Activated naive CD4-positive, alpha-beta T cell treated with anti-CD3 and anti-CD28 coated beads for 36 hours (primary cell): ENCODE data around the gene ALDH2. TPM values are rescaled to one million over a fixed set of nuclear protein-coding genes. Genes with fewer than 3 reads are reported as not detected.

Source experiments
- CTCF ChIA-PET: fragments of 350-600 bp; sonication (Branson Sonifier 250); formaldehyde crosslinking; loops from one replicate; lab custom pipeline; 2021; ENCODE audit warnings: antibody characterized with exemption; lab: Charles Lee
- DNase-seq: peaks from one replicate; pipeline ENCODE4 v3.0.0-alpha.2; 2020
- H3K27ac Mint-ChIP-seq: one replicate; pipeline ENCODE4 v1.8.0; 2021; ENCODE audit warnings: mild to moderate bottlenecking, mixed read lengths
- H3K27me3 Mint-ChIP-seq: one replicate; pipeline ENCODE4 v1.8.0; 2021; ENCODE audit warnings: low read depth, mixed read lengths
- H3K36me3 Mint-ChIP-seq: one replicate; pipeline ENCODE4 v1.8.0; 2021; ENCODE audit warnings: low read depth, mixed read lengths
- H3K4me1 Mint-ChIP-seq: one replicate; pipeline ENCODE4 v1.8.0; 2021; ENCODE audit warnings: low read depth, mixed read lengths
- H3K4me3 Mint-ChIP-seq: one replicate; pipeline ENCODE4 v1.8.0; 2021; ENCODE audit warnings: mild to moderate bottlenecking, moderate library complexity, mixed read lengths
- H3K9me3 Mint-ChIP-seq: one replicate; pipeline ENCODE4 v1.8.0; 2021; ENCODE audit warnings: mixed read lengths
- intact Hi-C: fragments of 100-400 bp; cut with micrococcal nuclease; formaldehyde crosslinking; loops from one replicate; pipeline ENCODE4 v1.15.1; 2023
- total RNA-seq, 2 experiments: library from RNA; stranded (reverse); gene quantifications; one replicate each; pipeline ENCODE4 v1.2.3, GENCODE V29; 2021

ALDH2 gene
- total RNA-seq, 2 experiments from 2014 or later, result 4.0 to 4.6 TPM

DNA sequence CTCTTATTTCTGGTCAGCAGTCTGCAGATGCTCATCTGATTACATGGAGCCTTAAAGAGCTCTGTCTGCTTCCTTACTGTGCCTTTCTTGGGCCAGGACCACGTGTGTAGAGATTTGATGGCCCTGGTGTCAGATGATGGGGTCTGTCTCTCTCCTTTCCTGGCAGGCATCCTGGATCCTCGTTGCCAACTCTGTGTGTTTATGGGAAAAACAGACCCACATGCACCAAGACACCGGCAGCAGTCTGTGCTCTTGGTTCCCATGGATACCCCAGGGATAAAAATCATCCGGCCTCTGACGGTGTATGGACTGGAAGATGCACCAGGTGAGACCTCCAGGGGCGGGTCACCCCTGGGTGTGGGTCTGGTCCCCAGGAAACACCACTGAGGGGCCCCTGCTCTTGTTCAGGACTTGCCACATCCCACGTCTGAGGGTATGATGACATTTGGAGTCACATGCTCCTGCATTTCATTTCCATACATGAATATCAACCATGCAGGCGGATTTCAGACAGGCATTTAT, 18.5 kb upstream of the ALDH2 start:
- intact Hi-C loops, result no loop called here
- Mint-ChIP-seq H3K36me3 (peaks cover 16% of the 10 kb centered on the region), H3K27ac (no peak overlapping the region), H3K4me3 (no peak overlapping the region), H3K9me3 (no peaks in the 10 kb centered on the region), H3K4me1 (no peaks in the 10 kb centered on the region), H3K27me3 (no peaks in the 10 kb centered on the region)
- CTCF ChIA-PET, result no interaction called here
- DNase-seq, result no peak

DNA sequence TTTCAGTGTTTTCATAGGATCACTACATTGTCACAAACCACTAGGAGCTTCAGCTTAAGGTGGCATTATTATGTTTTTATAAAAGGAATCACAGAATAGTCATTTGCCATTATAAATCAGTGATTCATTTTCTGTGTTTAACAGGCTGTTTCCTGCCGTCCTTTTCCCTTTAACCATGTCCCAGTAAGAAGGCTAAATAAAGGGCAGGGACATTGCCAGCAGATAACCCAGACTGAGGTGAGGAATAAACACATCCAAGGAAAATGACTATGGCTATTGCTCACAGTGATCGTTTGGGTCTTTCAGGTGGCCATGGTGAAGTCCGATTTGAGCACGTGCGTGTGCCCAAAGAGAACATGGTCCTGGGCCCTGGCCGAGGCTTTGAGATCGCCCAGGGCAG, 17.9 kb upstream of the ALDH2 start:
- intact Hi-C loops, result no loop called here
- Mint-ChIP-seq H3K27ac (no peak overlapping the region), H3K36me3 (peaks cover 18% of the 10 kb centered on the region), H3K4me1 (no peaks in the 10 kb centered on the region), H3K4me3 (no peak overlapping the region), H3K9me3 (no peaks in the 10 kb centered on the region), H3K27me3 (no peaks in the 10 kb centered on the region)
- CTCF ChIA-PET, result interaction anchor here (0.7 kb wide), 1 partner anchor 66 kb away, joined by 4 read pairs; no protein-coding TSS in a partner anchor
- DNase-seq, result no peak

DNA sequence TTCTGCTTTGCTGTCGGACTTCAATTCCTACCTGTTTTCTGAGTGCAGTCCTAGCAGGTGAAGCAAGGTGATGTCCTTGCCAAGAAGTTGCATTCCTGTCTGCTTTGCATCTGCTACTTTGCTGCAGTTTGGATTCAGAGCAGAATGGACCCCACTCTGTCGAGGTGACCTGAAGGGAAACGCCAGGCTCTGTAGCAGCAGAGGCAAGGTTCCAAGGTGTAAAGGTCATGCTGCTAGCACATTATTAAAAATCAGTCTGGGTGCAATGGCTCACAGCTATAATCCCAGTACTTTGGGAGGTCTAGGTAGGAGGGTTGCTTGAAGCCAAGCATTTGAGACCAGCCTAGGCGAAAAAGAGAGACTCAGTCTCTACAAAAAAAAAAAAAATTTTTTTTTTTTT, 17.3 kb upstream of the ALDH2 start:
- CTCF ChIA-PET, result interaction anchor here (0.7 kb wide), 1 partner anchor 66 kb away, joined by 4 read pairs; no protein-coding TSS in a partner anchor
- no peak overlapping the region for H3K27ac Mint-ChIP-seq

DNA sequence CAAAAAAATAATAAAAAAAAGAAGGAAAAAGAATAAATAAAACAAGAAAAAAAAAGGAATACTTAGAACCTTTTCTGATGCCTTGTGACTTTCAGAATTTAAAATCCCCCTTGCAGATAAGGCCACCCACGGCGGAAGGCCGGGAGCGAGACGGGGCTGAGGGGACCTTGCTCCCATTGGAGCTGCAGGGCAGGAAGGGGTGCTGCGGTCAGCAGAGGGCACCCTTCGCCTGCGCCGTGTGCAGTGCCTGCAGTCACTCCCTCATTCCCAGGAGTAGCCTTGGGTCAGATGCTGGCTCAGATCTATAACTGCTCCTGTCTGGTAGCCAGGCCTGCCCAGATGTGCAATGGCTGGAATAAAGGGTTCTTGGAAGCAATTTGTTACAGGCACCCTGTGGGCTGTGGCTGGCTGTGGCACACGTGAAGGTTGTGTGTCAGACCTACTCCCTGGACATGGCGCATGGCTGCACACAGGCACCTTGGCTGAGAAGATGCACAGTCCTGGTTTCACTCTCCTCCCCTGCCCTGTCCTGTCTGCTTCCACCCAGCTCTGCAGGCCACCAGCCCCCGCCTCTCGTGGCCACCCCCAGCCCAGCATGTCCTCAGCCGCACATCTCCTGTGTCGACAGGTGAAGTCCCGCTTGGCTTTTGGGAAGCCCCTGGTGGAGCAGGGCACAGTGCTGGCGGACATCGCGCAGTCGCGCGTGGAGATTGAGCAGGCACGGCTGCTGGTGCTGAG, 13.4 kb upstream of the ALDH2 start:
- Mint-ChIP-seq H3K4me3 (no peak overlapping the region), H3K27me3 (no peaks in the 10 kb centered on the region), H3K36me3 (peaks cover 6% of the 10 kb centered on the region), H3K27ac (no peak overlapping the region), H3K4me1 (no peaks in the 10 kb centered on the region), H3K9me3 (no peaks in the 10 kb centered on the region)
- DNase-seq, result no peak
- CTCF ChIA-PET, result interaction anchor here (0.8 to 2.3 kb wide), 4 partner anchors 60 to 70 kb away, joined by 3 to 13 read pairs (median 8); no protein-coding TSS in a partner anchor
- intact Hi-C loops, result loop anchor here (1.0 kb wide), 1 partner anchor 60 kb away; no protein-coding TSS in a partner anchor

More for the DNA sequence above, 17.3 kb upstream of the ALDH2 start:
- H3K4me1 Mint-ChIP-seq, result no peaks in the 10 kb centered on the region
- peaks cover 18% of the 10 kb centered on the region for H3K36me3 Mint-ChIP-seq
- DNase-seq, result no peak
- no peaks in the 10 kb centered on the region for H3K27me3 Mint-ChIP-seq
- H3K4me3 Mint-ChIP-seq, result no peak overlapping the region
- intact Hi-C loops, result no loop called here
- no peaks in the 10 kb centered on the region for H3K9me3 Mint-ChIP-seq

DNA sequence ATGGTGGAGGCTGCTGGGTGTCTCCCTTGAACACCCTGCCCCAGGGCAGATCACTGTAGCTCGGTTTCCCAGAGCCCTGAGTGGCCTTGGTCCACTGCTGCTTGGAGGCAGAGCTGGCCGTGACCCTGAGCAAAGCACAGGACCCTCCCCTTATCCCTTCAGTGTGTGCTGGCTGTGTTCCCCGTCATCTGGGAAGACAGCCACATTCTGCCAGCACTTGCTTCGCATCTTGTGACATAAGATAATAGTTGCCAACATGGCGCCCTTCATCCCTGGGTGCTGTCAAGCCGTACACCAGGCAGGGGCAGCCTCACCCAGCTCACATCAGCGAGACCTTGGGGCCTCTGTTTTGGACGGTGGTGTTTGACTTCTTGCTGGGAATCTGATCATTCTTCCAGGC, 12.1 kb upstream of the ALDH2 start:
- Mint-ChIP-seq H3K27me3 (no peaks in the 10 kb centered on the region), H3K4me1 (no peaks in the 10 kb centered on the region), H3K36me3 (peaks cover 6% of the 10 kb centered on the region), H3K27ac (no peak overlapping the region), H3K9me3 (no peaks in the 10 kb centered on the region), H3K4me3 (no peak overlapping the region)
- intact Hi-C loops, result no loop called here
- DNase-seq, result no peak
- CTCF ChIA-PET, result interaction anchor here (1.9 to 2.3 kb wide), 2 partner anchors 58 to 61 kb away, joined by 6 to 11 read pairs; no protein-coding TSS in a partner anchor

DNA sequence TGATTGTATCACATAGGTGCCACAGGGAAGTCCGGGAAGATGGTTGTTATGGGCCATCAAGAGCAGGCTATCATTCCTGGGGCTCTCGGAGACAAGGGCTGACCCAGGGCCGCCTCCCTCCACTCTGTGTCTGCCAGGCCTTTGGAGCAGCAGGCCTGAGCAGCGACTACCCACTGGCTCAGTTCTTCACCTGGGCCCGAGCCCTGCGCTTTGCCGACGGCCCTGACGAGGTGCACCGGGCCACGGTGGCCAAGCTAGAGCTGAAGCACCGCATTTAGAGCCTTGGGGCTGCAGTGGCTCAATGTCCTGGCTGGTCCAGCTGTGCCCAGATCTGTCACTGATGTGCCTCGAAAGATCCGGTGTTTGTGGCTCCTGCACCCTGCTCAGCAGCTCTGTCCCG, 10.5 kb upstream of the ALDH2 start:
- H3K36me3 Mint-ChIP-seq, result peaks cover 5% of the 10 kb centered on the region
- no peaks in the 10 kb centered on the region for H3K9me3 Mint-ChIP-seq
- no peak for DNase-seq
- H3K27me3 Mint-ChIP-seq, result no peaks in the 10 kb centered on the region
- H3K27ac Mint-ChIP-seq, result no peak overlapping the region
- CTCF ChIA-PET, result no interaction called here
- intact Hi-C loops, result no loop called here
- no peak overlapping the region for H3K4me3 Mint-ChIP-seq
- no peaks in the 10 kb centered on the region for H3K4me1 Mint-ChIP-seq

DNA sequence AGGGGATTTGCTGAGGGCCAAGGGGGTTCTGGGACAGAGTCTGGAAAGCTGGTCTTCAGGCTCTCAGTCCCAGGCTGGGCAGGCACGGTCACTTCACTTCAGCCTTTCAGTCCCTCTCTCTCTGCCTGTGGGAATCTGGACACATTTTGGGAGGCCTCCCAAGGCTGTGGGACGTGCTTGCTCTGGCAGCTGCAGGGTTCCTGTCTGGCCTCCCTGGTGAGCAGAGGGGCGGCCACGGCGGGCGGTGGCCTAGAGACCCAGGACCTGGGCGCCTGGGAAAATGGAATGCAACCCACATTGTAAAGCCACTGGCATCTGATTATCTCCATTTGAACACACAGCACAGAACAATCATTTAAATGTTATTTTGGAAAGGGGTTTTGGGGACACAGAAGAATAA, 10.1 kb upstream of the ALDH2 start:
- Mint-ChIP-seq H3K4me3 (no peak overlapping the region), H3K27ac (no peak overlapping the region), H3K36me3 (peaks cover 5% of the 10 kb centered on the region), H3K4me1 (no peaks in the 10 kb centered on the region), H3K27me3 (no peaks in the 10 kb centered on the region), H3K9me3 (no peaks in the 10 kb centered on the region)
- CTCF ChIA-PET, result no interaction called here
- intact Hi-C loops, result no loop called here
- no peak for DNase-seq

DNA sequence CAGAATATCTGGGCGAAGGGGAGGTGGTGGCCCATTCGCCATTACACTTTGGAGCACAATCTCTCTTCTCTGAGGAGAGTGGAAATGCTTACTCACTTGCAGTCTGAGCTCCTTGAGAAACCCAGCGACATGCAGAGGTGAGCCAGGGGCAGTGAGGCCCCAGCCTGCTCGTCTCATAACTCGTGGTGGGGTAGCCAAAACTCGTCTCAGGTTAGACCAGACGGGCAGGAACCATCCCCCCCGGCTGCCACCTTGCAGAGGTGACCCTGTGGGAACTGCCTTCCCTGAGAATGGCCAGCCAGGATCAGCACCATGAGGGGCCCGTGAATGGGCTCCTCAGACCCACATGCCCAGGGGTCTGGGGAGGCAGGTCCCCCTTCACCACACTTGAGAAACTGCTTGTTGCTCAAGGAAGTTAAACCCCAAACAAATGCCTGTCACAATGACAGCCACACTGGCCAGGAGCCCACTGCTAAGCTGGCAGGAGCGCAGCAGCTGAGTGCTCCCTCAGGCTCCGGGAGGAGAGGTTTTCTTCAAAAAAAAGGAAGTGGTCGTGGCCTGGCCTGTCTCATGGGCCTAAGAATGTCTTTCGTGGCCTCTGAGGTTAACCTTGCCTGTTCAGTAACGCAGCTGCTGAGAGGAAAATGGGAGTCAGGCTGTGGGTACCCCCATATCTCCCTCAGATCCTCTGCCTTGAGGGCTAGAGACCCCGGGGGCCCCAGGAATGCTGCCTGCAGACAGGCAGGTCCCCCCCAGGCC, 9.2 kb upstream of the ALDH2 start:
- H3K4me1 Mint-ChIP-seq, result no peaks in the 10 kb centered on the region
- DNase-seq, result no peak
- H3K9me3 Mint-ChIP-seq, result no peaks in the 10 kb centered on the region
- H3K36me3 Mint-ChIP-seq, result peaks cover 5% of the 10 kb centered on the region
- intact Hi-C loops, result no loop called here
- no peak overlapping the region for H3K4me3 Mint-ChIP-seq
- no peak overlapping the region for H3K27ac Mint-ChIP-seq
- CTCF ChIA-PET, result no interaction called here
- peaks cover 4% of the 10 kb centered on the region for H3K27me3 Mint-ChIP-seq

DNA sequence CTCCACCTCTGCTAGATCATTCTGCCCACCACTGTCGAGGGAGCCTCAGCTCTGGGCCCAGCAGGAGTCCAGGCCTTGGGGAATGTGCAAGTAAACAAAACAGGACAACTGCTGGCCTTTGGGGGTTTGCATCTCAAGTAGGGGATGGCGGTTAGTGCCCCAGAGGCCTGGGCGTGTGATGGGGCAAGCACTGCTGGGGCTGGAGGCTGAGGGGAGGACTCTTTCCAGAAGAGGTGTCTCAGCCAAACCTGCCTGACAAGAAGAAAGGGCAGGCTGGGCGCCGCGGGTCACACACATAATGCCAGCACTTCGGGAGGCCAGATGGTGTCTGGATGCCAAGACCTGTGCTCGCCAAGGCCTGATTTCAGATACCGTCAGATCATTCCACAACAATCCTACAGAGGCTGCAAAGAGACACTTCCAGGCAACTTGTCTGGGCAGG, 8.6 kb upstream of the ALDH2 start:
- no peak for DNase-seq
- Mint-ChIP-seq H3K4me1 (no peaks in the 10 kb centered on the region), H3K4me3 (no peak overlapping the region), H3K36me3 (peaks cover 5% of the 10 kb centered on the region), H3K27ac (no peak overlapping the region), H3K9me3 (no peaks in the 10 kb centered on the region), H3K27me3 (peaks cover 9% of the 10 kb centered on the region)
- CTCF ChIA-PET, result no interaction called here
- intact Hi-C loops, result no loop called here

DNA sequence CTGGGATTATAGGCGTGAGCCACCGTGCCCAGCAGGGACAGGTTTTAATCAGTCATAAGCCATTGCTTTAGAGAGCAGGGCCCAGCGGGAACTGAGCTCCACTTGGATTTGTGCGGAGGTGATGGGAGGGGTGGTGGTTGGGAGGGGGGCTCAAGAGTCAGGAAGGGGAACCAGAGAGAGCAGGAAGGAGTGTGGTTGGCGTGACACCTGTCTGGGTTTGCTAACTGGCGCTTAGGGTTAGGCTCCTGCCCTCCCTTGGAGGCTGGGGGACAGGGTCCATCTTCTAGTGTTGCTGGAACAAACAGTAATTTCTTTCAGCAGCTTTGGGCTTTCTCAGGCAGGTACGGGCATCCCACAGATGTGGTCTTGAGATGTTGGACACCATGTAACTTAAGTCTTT, 7.5 kb upstream of the ALDH2 start:
- no peak for DNase-seq
- Mint-ChIP-seq H3K9me3 (no peaks in the 10 kb centered on the region), H3K36me3 (peaks cover 2% of the 10 kb centered on the region), H3K27ac (no peak overlapping the region), H3K4me3 (no peak overlapping the region), H3K27me3 (peaks cover 17% of the 10 kb centered on the region), H3K4me1 (peaks cover 1% of the 10 kb centered on the region)
- intact Hi-C loops, result no loop called here
- CTCF ChIA-PET, result no interaction called here

DNA sequence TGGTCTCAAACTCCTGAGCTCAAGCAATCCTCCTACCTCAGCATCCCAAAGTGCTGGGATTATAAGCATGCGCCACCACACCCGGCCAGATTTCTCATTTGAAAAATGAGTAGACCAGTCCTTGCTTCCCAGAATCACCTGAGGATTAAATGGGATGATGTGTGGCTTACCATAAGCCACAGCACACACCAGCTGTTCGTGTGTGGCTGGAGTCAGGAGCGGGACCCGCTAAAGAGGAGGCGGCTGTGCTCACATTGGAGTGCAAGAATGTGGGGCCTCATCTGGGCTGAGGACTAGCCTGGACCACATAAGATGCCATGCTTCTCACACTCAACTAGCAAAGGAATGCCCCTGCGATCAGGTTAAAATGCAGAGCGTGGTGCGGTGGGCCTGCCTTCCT, 6.7 kb upstream of the ALDH2 start:
- H3K4me3 Mint-ChIP-seq, result no peak overlapping the region
- H3K4me1 Mint-ChIP-seq, result peaks cover 3% of the 10 kb centered on the region
- intact Hi-C loops, result no loop called here
- H3K27me3 Mint-ChIP-seq, result peaks cover 22% of the 10 kb centered on the region
- H3K9me3 Mint-ChIP-seq, result no peaks in the 10 kb centered on the region
- no peak for DNase-seq
- CTCF ChIA-PET, result no interaction called here
- H3K36me3 Mint-ChIP-seq, result peaks cover 2% of the 10 kb centered on the region
- H3K27ac Mint-ChIP-seq, result no peak overlapping the region

DNA sequence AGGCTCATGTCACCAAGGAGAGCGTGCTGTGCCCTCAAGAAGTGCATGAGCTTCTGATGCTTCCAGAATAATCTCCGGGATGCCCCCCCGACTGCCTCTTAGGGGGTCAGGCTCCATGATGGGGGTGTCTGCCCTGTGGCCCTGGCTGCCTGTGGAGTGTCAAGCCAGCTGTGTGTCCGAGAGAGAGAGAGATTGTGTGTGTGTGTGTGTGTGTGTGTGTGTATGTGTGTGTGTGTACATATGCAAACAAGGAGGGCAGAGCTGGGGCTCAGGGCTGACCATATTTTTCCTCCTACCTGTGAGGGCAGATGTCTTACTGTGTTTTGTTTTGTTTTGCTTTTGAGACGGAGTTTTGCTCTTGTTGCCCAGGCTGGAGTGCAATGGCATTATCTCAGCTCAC, 5.6 kb upstream of the ALDH2 start:
- H3K4me1 Mint-ChIP-seq, result peaks cover 3% of the 10 kb centered on the region
- H3K4me3 Mint-ChIP-seq, result no peak overlapping the region
- CTCF ChIA-PET, result interaction anchor here (1.7 kb wide), 1 partner anchor 52 kb away, joined by 5 read pairs; no protein-coding TSS in a partner anchor
- H3K36me3 Mint-ChIP-seq, result no peaks in the 10 kb centered on the region
- DNase-seq, result no peak
- H3K27me3 Mint-ChIP-seq, result peaks cover 29% of the 10 kb centered on the region
- intact Hi-C loops, result no loop called here
- H3K9me3 Mint-ChIP-seq, result no peaks in the 10 kb centered on the region
- no peak overlapping the region for H3K27ac Mint-ChIP-seq
